Psoas muscle (tissue), 8 donors: ENCODE results near the gene ENPP7. TPM values are rescaled to one million over a fixed set of nuclear protein-coding genes. Genes with fewer than 3 reads are reported as not detected.
"Not testable (repeated sequence)": the region's sequence is repeated elsewhere in the genome, so short reads cannot be mapped to it uniquely, and the experiment has no call there.

ENCODE experiments used
- ATAC-seq, 4 donors: fragments of 200-7000 bp; cut with Tn5 transposase; one replicate each; pipeline ENCODE4 v1.9.1; 2020; ENCODE audit warnings: moderate library complexity in 3 of 4, mild to moderate bottlenecking in 2 of 4
- DNase-seq, 2 donors: peaks; one replicate each; pipeline ENCODE4 v3.0.0-alpha.2; 2020
- H3K27ac ChIP-seq: fragments of 200-600 bp; one replicate; pipeline ENCODE4 v1.8.0; 2022
- H3K27me3 ChIP-seq, 3 donors: fragments of 200-600 bp in 1 of 3; one replicate each; pipeline versions ENCODE4 v1.6.1 to v1.8.0; 2013 to 2022; ENCODE audit warnings: low read length in 2 of 3, mild to moderate bottlenecking in 2 of 3, moderate library complexity in 1 of 3; ENCODE audit not compliant: insufficient read depth in 3 of 3
- H3K36me3 ChIP-seq, 2 donors: fragments of 200-600 bp in 1 of 2; one replicate each; pipeline versions ENCODE4 v1.6.1 to v1.8.0; 2013 to 2022; ENCODE audit warnings: low read depth in 1 of 2, mild to moderate bottlenecking in 1 of 2, moderate library complexity in 1 of 2; ENCODE audit not compliant: insufficient read depth in 1 of 2
- H3K4me1 ChIP-seq: fragments of 200-600 bp; one replicate; pipeline ENCODE4 v1.8.0; 2022
- H3K4me3 ChIP-seq: fragments of 200-600 bp; one replicate; pipeline ENCODE4 v1.8.0; 2022; ENCODE audit warnings: mild to moderate bottlenecking
- H3K9me3 ChIP-seq: fragments of 200-600 bp; one replicate; pipeline ENCODE4 v1.8.0; 2022
- CTCF ChIP-seq: fragments of 200-600 bp; IDR thresholded peaks from one replicate; pipeline ENCODE4 v1.8.0; 2022; ENCODE audit warnings: antibody characterized with exemption
- WGBS, 3 donors: extraction: QIAGEN DNeasy Blood & Tissue Kit; methylation state at CpG; one replicate each; pipeline versions ENCODE4 v1.1.6 to v1.1.7; 2013; 5-methylcytosine and 5-hydroxymethylcytosine counted together
- intact Hi-C, 2 donors: fragments of 100-400 bp; cut with DNase I; formaldehyde crosslinking; loops; one replicate each; pipeline versions ENCODE4 v1.11.0 to v1.14.2; 2022
- polyA plus RNA-seq, 3 donors: library from polyadenylated mRNA; stranded (reverse); fragments of 200-250 nt; gene quantifications; one replicate each; pipeline ENCODE4 v1.2.3, GENCODE V29; 2013
- total RNA-seq, 4 donors: library from RNA; stranded (reverse); fragmentation: NEBNext Ultra II Directional in 2 of 4; extraction: Animal tissue kit (Norgen Biotek cat#: 25700) in 2 of 4; gene quantifications; one replicate each; pipeline versions ENCODE4 v1.2.1 to v1.2.4, GENCODE V29; 2021 to 2023
- donor health status: healthy with polysubstance abuse.
- donor health status: DM: no; HTN: no; CAD: no; lungs with moderate emphysema.
- donor health status: Bipolar disorder and iron deficiency.
- donor health status: healthy.
- donor health status: DM: yes; HTN: yes; CAD: no.
- donor health status: DM: no; HTN: no; CAD: no.
- donor health status: DM: no; HTN: no; CAD: no.
- donor health status: DM: yes; HTN: yes; CAD: no.

Gene ENPP7
- total and polyA plus RNA-seq, 7 donors = 0.04 to 0.10 TPM; not detected in 5

- no peak for TF ChIP-seq CTCF
- ATAC-seq (no peak), DNase-seq (no peak)
- Histone ChIP-seq H3K36me3 (no peaks in the 10 kb centered on the region), H3K4me3 (no peak overlapping the region), H3K27ac (no peak overlapping the region), H3K27me3 (peaks cover 0 to 77% (median 20%) of the 10 kb centered on the region in 3 donors), H3K4me1 (no peaks in the 10 kb centered on the region), H3K9me3 (no peaks in the 10 kb centered on the region)
- intact Hi-C loops = no loop called here
- WGBS, 3 donors = 63 to 65% (median 65%) methylated on average over 13 of the region's 13 CpGs
These were observed 21.4 kb downstream of the ENPP7 start for GRCh38 chr17:79752175-79752574.

GRCh38 chr17:79754370-79754769, 23.6 kb downstream of the ENPP7 start:
- intact Hi-C loops = no loop called here
- H3K4me3 ChIP-seq = no peak overlapping the region
- no peaks in the 10 kb centered on the region for H3K36me3 ChIP-seq
- DNase-seq (no peak), ATAC-seq (no peak)
- H3K27ac ChIP-seq = no peak overlapping the region
- no peaks in the 10 kb centered on the region for H3K4me1 ChIP-seq
- no peak for TF ChIP-seq CTCF
- no peaks in the 10 kb centered on the region for H3K9me3 ChIP-seq
- WGBS, 3 donors = 64 to 70% (median 65%) methylated on average over 12 of the region's 12 CpGs
- peaks cover 0 to 68% (median 12%) of the 10 kb centered on the region in 3 donors for H3K27me3 ChIP-seq

- intact Hi-C loops, DNase-seq: not testable (repeated sequence)
- 87 to 96% (median 89%) methylated on average over 9 of the region's 9 CpGs for WGBS, 3 donors
These were observed 24.2 kb downstream of the ENPP7 start for GRCh38 chr17:79754903-79755302.

GRCh38 chr17:79755591-79755990, 24.8 kb downstream of the ENPP7 start:
- no peak for TF ChIP-seq CTCF
- Histone ChIP-seq H3K36me3 (no peaks in the 10 kb centered on the region), H3K9me3 (no peaks in the 10 kb centered on the region), H3K27ac (no peak overlapping the region), H3K4me3 (no peak overlapping the region), H3K27me3 (peaks cover 0 to 61% (median 15%) of the 10 kb centered on the region in 3 donors), H3K4me1 (no peaks in the 10 kb centered on the region)
- no peak for ATAC-seq
- intact Hi-C loops = no loop called here
- 83 to 84% (median 84%) methylated on average over 14 of the region's 14 CpGs for WGBS, 3 donors
- DNase-seq = no peak

More at GRCh38 chr17:79754903-79755302, 24.2 kb downstream of the ENPP7 start:
- H3K4me1 ChIP-seq, H3K4me3 ChIP-seq, ATAC-seq, H3K9me3 ChIP-seq, H3K36me3 ChIP-seq, H3K27ac ChIP-seq: not testable (repeated sequence)
- peaks cover 0 to 64% (median 12%) of the 10 kb centered on the region in 3 donors for H3K27me3 ChIP-seq

- Histone ChIP-seq H3K36me3 (no peaks in the 10 kb centered on the region), H3K9me3 (no peaks in the 10 kb centered on the region), H3K4me1 (no peaks in the 10 kb centered on the region), H3K27ac (no peak overlapping the region), H3K27me3 (peaks cover 0 to 55% (median 13%) of the 10 kb centered on the region in 3 donors), H3K4me3 (no peak overlapping the region)
- DNase-seq (no peak), ATAC-seq (no peak)
- intact Hi-C loops = no loop called here
- TF ChIP-seq CTCF = no peak
- WGBS, 3 donors = 92 to 94% (median 93%) methylated on average over 15 of the region's 15 CpGs
These were observed 26.5 kb downstream of the ENPP7 start for GRCh38 chr17:79757140-79757745.
